SK-N-SH (cell line): ENCODE results near the gene MRPL55. TPM values are rescaled to one million over a fixed set of nuclear protein-coding genes. Genes with fewer than 3 reads are reported as not detected.

Source experiments
- CTCF ChIA-PET: fragments of 300-600, 350-600 bp; formaldehyde crosslinking; extraction: SDS; loops from one replicate; lab custom pipeline; 2021; lab: Yijun Ruan, JAX
- POLR2A ChIA-PET: fragments of 350-600 bp; sonication (Branson Sonifier 250); formaldehyde crosslinking; extraction: SDS; loops from one replicate; lab custom pipeline; 2020; ENCODE audit warnings: antibody characterized with exemption, inconsistent platforms; lab: Yijun Ruan, JAX
- DNase-seq: peaks from one replicate; pipeline ENCODE4 v3.0.0; 2012
- H2AFZ ChIP-seq: fragments of 200-600 bp; sonication (generic); 2 replicates; pipeline ENCODE4 v1.8.1; 2016; ENCODE audit warnings: antibody characterized with exemption, mild to moderate bottlenecking, low read depth
- H3F3A ChIP-seq: fragments of 200-600 bp; sonication (generic); replicated peaks from 2 replicates; pipeline ENCODE3; 2016; ENCODE audit warnings: antibody characterized with exemption, mild to moderate bottlenecking; ENCODE audit not compliant: insufficient read depth
- H3K27ac ChIP-seq, 2 experiments: fragments of 200-500 bp in 1 of 2; fragments of 200-600 bp in 1 of 2; sonication (Bioruptor generic) in 1 of 2; sonication (generic), shearing (Covaris generic) in 1 of 2; 2 replicates each; pipeline versions ENCODE4 v1.5.1 to v1.6.1; 2014 to 2016; ENCODE audit warnings: low read depth in 2 of 2, inconsistent platforms in 1 of 2, low read length in 1 of 2, mild to moderate bottlenecking in 1 of 2, mixed read lengths in 1 of 2
- H3K27me3 ChIP-seq: fragments of 200-600 bp; sonication (generic), shearing (Covaris generic); 2 replicates; pipeline ENCODE4 v1.6.1; 2016; ENCODE audit warnings: mixed run types; ENCODE audit not compliant: insufficient read depth
- H3K36me3 ChIP-seq, 2 experiments: fragments of 200-500 bp in 1 of 2; fragments of 200-600 bp in 1 of 2; sonication (Bioruptor generic) in 1 of 2; sonication (generic) in 1 of 2; replicated peaks in 1 of 2; 2 replicates each; pipeline versions ENCODE3 to v1.5.1; 2014 to 2016; ENCODE audit warnings: low read length in 1 of 2, mild to moderate bottlenecking in 1 of 2; ENCODE audit not compliant: insufficient read depth in 2 of 2, control insufficient read depth in 1 of 2
- H3K4me1 ChIP-seq, 2 experiments: fragments of 200-500 bp in 1 of 2; fragments of 200-600 bp in 1 of 2; sonication (Bioruptor generic) in 1 of 2; sonication (generic), shearing (Covaris generic) in 1 of 2; 2 replicates each; pipeline versions ENCODE4 v1.5.1 to v1.6.1; 2014 to 2016; ENCODE audit warnings: low read depth in 1 of 2, low read length in 1 of 2, mixed run types in 1 of 2; ENCODE audit not compliant: insufficient read depth in 2 of 2, control insufficient read depth in 1 of 2
- H3K4me2 ChIP-seq: fragments of 200-600 bp; sonication (generic), shearing (Covaris generic); 2 replicates; pipeline ENCODE4 v1.6.1; 2017; ENCODE audit warnings: mixed run types
- H3K4me3 ChIP-seq, 2 experiments: fragments of 200-500 bp in 1 of 2; fragments of 200-600 bp in 1 of 2; sonication (Bioruptor generic) in 1 of 2; sonication (generic), shearing (Covaris generic) in 1 of 2; 2 replicates each; pipeline versions ENCODE4 v1.5.1 to v1.8.1; 2014 to 2016; ENCODE audit warnings: low read depth in 2 of 2, inconsistent platforms in 1 of 2, low read length in 1 of 2, mild to moderate bottlenecking in 1 of 2, mixed read lengths in 1 of 2, moderate library complexity in 1 of 2
- H3K79me2 ChIP-seq: fragments of 200-600 bp; sonication (generic); 2 replicates; pipeline ENCODE4 v1.8.1; 2017; ENCODE audit warnings: mild to moderate bottlenecking; ENCODE audit not compliant: insufficient read depth
- H3K9ac ChIP-seq: fragments of 200-600 bp; sonication (generic); 2 replicates; pipeline ENCODE4 v1.6.1; 2017; ENCODE audit warnings: mixed run types
- H3K9me2 ChIP-seq: fragments of 200-600 bp; sonication (generic); 2 replicates; pipeline ENCODE4 v1.6.1; 2017; ENCODE audit warnings: mixed run types
- H3K9me3 ChIP-seq: fragments of 200-600 bp; sonication (generic); 2 replicates; pipeline ENCODE4 v1.6.1; 2017; ENCODE audit warnings: mixed run types, mild to moderate bottlenecking, moderate library complexity
- H4K20me1 ChIP-seq: fragments of 200-600 bp; sonication (generic); 2 replicates; pipeline ENCODE4 v1.6.1; 2017; ENCODE audit warnings: mild to moderate bottlenecking, mixed run types; ENCODE audit not compliant: insufficient read depth
- ELF1 ChIP-seq: IDR thresholded peaks from 2 replicates; pipeline ENCODE4 v1.4.0; 2012
- EP300 ChIP-seq, 2 experiments: IDR thresholded peaks; 2 replicates each; pipeline versions ENCODE4 v1.4.0 to v1.6.1; 2012; ENCODE audit warnings: borderline replicate concordance in 1 of 2, low read depth in 1 of 2, low read length in 1 of 2
- FOSL2 ChIP-seq: IDR thresholded peaks from 2 replicates; pipeline ENCODE4 v1.4.0; 2012; ENCODE audit warnings: low read depth, mild to moderate bottlenecking, moderate library complexity, borderline replicate concordance
- JUND ChIP-seq: IDR thresholded peaks from 2 replicates; pipeline ENCODE4 v1.4.0; 2012
- POLR2AphosphoS5 ChIP-seq: IDR thresholded peaks from 2 replicates; pipeline ENCODE4 v1.6.1; 2012; ENCODE audit warnings: low read depth, low read length
- SMC3 ChIP-seq: IDR thresholded peaks from 2 replicates; pipeline ENCODE4 v1.6.1; 2012; ENCODE audit warnings: low read depth, low read length, improper control_type of control experiment
- TCF12 ChIP-seq: IDR thresholded peaks from 2 replicates; pipeline ENCODE4 v1.4.0; 2012
- TEAD4 ChIP-seq: IDR thresholded peaks from 2 replicates; pipeline ENCODE4 v1.4.0; 2012; ENCODE audit warnings: mild to moderate bottlenecking, borderline replicate concordance; ENCODE audit not compliant: insufficient read depth
- WGBS: methylation state at CpG from one replicate; pipeline ENCODE4 v1.1.6; 2017; ENCODE audit warnings: low lambda C conversion rate; 5-methylcytosine and 5-hydroxymethylcytosine counted together
- polyA plus RNA-seq, 3 experiments: library from polyadenylated mRNA; depleted of rRNA; stranded (reverse); fragments of >200 nt; gene quantifications; 2 replicates each; pipeline ENCODE4 v1.2.3, GENCODE V29; 2012
- TF ChIP-seq, protein P1 (sequence below): fragments of 150-350 bp; IDR thresholded peaks from 2 replicates; pipeline ENCODE4 v1.6.1; 2017; ENCODE audit warnings: antibody characterized with exemption, low read length, low read depth, borderline replicate concordance
- TF ChIP-seq, protein P2 (sequence below): IDR thresholded peaks from 2 replicates; pipeline ENCODE4 v1.4.0; 2012; ENCODE audit warnings: low read depth
- TF ChIP-seq, protein P3 (sequence below): fragments of 150-350 bp; IDR thresholded peaks from 2 replicates; pipeline ENCODE4 v1.6.1; 2016; ENCODE audit warnings: mild to moderate bottlenecking, low read depth, low read length
- TF ChIP-seq, protein P4 (sequence below): IDR thresholded peaks from 2 replicates; pipeline ENCODE4 v1.4.0; 2012; ENCODE audit warnings: low read depth, borderline replicate concordance

The MRPL55 gene
- polyA plus RNA-seq, 1 of the 3 experiments (the other 2 are of a cell fraction), result 75.3 TPM

DNA sequence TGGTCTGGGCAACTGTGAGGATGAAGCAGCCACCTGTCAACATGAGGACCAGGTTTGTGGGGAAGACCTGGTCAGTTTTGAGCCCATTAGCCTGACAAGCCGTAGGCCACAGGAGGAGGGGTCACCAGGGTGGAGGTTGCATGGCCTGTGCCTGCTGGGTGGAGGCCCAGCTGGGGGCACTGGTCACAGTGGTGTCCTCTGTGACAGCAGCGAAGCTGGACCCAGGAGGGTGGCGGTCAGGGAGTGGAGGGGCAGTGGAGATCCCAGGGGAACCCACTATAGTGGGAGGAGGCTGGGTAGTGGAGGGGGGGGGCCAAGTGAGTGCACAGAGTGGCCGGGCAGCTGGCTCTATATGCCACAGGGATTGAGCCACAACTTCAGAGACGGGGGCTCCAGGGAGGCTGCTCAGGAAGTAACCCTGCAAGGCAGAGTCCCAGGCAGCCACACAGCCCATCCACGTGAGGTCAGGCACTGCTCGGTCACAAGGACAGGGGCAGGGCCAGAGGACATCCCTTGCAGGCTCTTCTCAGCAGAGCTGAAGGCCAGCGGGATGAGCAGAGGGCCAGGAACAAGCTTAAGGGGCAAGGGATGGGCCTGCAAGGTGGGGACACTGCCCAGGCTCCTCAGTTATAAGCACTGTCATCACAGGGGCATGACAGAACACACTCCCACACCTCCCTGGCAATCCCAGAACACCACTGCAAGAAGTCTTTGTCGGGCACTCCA lies 3.7 kb downstream of the MRPL55 start:
- peaks cover 13 to 30% of the 10 kb centered on the region in 2 experiments for H3K36me3 ChIP-seq
- CTCF ChIA-PET, result no interaction called here
- peaks cover 8 to 43% of the 10 kb centered on the region in 2 experiments; a peak in 3 of 4 replicates for H3K4me1 ChIP-seq
- H3K9me3 ChIP-seq, result no peaks in the 10 kb centered on the region
- no peak overlapping the region for H2AFZ ChIP-seq
- no peaks in the 10 kb centered on the region for H3K9me2 ChIP-seq
- no peak for DNase-seq
- no peak for TF ChIP-seq SMC3
- peaks cover 43% of the 10 kb centered on the region for H3K79me2 ChIP-seq
- no peak overlapping the region for H3K27ac ChIP-seq
- 78% methylated on average over 6 of the region's 9 CpGs for WGBS
- H3K4me2 ChIP-seq, result no peak overlapping the region
- H3F3A ChIP-seq, result peaks cover 12% of the 10 kb centered on the region
- peaks cover 15% of the 10 kb centered on the region for H4K20me1 ChIP-seq
- POLR2A ChIA-PET, result no interaction called here
- no peak overlapping the region for H3K4me3 ChIP-seq
- no peaks in the 10 kb centered on the region for H3K27me3 ChIP-seq
- H3K9ac ChIP-seq, result no peak overlapping the region

DNA sequence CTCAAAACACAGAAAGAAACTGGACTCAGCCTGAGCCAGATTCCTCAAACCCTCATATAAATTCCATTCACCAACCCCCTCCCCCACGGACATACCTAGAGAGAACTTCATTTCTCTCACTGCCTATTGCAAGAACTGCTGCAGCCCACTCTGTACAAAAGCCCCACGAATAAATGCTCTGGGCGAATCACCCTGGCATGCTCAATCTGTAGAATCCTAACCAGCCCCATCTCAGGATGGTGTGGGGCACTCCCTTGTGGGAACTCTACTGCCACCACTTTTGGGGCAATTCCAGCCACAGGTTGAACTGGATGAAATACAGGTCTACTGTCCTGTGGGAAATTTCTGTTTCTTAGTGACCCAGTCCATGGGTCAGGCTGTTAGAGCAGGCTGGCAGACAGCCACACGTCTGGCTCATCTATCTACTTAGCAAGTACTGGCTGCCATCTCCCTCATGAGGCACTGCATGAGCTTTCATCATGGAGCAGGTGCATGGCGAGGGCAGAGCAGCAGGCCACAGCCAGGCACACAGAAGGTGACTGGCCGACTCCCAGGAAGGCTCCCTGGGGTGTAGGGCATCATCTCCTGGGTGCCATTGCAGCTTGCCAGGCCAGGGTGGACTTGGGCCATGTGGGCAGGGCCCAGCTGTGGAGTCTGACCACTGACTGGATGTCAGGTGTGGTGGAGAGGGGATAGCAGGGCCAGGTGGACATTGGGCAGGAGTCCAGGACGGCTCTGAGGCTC lies 4.4 kb downstream of the MRPL55 start:
- H3K4me3 ChIP-seq, result no peak overlapping the region
- DNase-seq, result no peak
- TF ChIP-seq, protein P1, sequence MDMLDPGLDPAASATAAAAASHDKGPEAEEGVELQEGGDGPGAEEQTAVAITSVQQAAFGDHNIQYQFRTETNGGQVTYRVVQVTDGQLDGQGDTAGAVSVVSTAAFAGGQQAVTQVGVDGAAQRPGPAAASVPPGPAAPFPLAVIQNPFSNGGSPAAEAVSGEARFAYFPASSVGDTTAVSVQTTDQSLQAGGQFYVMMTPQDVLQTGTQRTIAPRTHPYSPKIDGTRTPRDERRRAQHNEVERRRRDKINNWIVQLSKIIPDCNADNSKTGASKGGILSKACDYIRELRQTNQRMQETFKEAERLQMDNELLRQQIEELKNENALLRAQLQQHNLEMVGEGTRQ, result no peak
- TF ChIP-seq JUND (no peak), TEAD4 (no peak), FOSL2 (no peak), EP300 (IDR thresholded peaks at IDR 0.05; ENCODE audit: borderline replicate concordance in 1 of 2, low read depth in 1 of 2, low read length in 1 of 2) (no peak), TCF12 (no peak), POLR2AphosphoS5 (no peak), SMC3 (no peak), ELF1 (no peak)
- TF ChIP-seq, protein P2, sequence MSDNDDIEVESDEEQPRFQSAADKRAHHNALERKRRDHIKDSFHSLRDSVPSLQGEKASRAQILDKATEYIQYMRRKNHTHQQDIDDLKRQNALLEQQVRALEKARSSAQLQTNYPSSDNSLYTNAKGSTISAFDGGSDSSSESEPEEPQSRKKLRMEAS, result no peak
- TF ChIP-seq, protein P3, sequence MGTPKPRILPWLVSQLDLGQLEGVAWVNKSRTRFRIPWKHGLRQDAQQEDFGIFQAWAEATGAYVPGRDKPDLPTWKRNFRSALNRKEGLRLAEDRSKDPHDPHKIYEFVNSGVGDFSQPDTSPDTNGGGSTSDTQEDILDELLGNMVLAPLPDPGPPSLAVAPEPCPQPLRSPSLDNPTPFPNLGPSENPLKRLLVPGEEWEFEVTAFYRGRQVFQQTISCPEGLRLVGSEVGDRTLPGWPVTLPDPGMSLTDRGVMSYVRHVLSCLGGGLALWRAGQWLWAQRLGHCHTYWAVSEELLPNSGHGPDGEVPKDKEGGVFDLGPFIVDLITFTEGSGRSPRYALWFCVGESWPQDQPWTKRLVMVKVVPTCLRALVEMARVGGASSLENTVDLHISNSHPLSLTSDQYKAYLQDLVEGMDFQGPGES, result no peak
- TF ChIP-seq, protein P4, sequence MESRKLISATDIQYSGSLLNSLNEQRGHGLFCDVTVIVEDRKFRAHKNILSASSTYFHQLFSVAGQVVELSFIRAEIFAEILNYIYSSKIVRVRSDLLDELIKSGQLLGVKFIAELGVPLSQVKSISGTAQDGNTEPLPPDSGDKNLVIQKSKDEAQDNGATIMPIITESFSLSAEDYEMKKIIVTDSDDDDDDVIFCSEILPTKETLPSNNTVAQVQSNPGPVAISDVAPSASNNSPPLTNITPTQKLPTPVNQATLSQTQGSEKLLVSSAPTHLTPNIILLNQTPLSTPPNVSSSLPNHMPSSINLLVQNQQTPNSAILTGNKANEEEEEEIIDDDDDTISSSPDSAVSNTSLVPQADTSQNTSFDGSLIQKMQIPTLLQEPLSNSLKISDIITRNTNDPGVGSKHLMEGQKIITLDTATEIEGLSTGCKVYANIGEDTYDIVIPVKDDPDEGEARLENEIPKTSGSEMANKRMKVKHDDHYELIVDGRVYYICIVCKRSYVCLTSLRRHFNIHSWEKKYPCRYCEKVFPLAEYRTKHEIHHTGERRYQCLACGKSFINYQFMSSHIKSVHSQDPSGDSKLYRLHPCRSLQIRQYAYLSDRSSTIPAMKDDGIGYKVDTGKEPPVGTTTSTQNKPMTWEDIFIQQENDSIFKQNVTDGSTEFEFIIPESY, result no peak
- TF ChIP-seq, all 33 proteins: peak for 0

More for the DNA sequence above, 4.4 kb downstream of the MRPL55 start:
- Histone ChIP-seq H3K36me3 (peaks cover 19 to 35% of the 10 kb centered on the region in 2 experiments), H3K4me2 (0 out of 2 replicates have a peak overlapping the region, but pooled peaks have one; percentile 77), H3K27ac (no peak overlapping the region), H2AFZ (no peak overlapping the region), H4K20me1 (peaks cover 22% of the 10 kb centered on the region), H3K79me2 (peaks cover 50% of the 10 kb centered on the region), H3F3A (peaks cover 19% of the 10 kb centered on the region), H3K9ac (no peak overlapping the region), H3K9me2 (no peaks in the 10 kb centered on the region), H3K4me1 (peaks cover 8 to 39% of the 10 kb centered on the region in 2 experiments; a peak in 3 of 4 replicates), H3K9me3 (no peaks in the 10 kb centered on the region), H3K27me3 (no peaks in the 10 kb centered on the region)
- WGBS, result 76% methylated on average over 7 of the region's 7 CpGs
- POLR2A ChIA-PET, result interaction anchor here (1.1 kb wide), 1 partner anchor 106 kb away, joined by 3 read pairs; no protein-coding TSS in a partner anchor
- CTCF ChIA-PET, result no interaction called here
